HL-60 (cell line): Measurements from ENCODE around the gene ATP7A.
"Not testable (repeated sequence)": the region's sequence is repeated elsewhere in the genome, so short reads cannot be mapped to it uniquely, and the experiment has no call there.

Experiments used
- DNase-seq, 2 experiments: peaks; one replicate each; pipeline ENCODE4 v3.0.0-alpha.2; 2010 to 2020; ENCODE audit warnings: low read depth in 1 of 2, low spot score in 1 of 2
- H3K27ac ChIP-seq: fragments of 250-450 bp; sonication (Bioruptor Pico); replicated peaks from 2 replicates; pipeline ENCODE4 v1.5.1; 2020; ENCODE audit warnings: mild to moderate bottlenecking, moderate library complexity
- H3K27me3 ChIP-seq: fragments of 250-450 bp; sonication (Bioruptor Pico); 2 replicates; pipeline ENCODE4 v1.5.1; 2021; ENCODE audit warnings: mild to moderate bottlenecking, moderate library complexity; ENCODE audit not compliant: insufficient read depth, poor library complexity, severe bottlenecking
- H3K4me3 ChIP-seq: replicated peaks from 2 replicates; pipeline ENCODE4 v1.5.1; 2011; ENCODE audit warnings: mild to moderate bottlenecking, control low read depth, low read length; ENCODE audit not compliant: insufficient read depth
- CTCF ChIP-seq: IDR thresholded peaks from one replicate; pipeline ENCODE4 v1.5.1; 2011; ENCODE audit warnings: low read length, control low read depth, inconsistent platforms; ENCODE audit not compliant: insufficient read depth
- GABPA ChIP-seq: IDR thresholded peaks from 2 replicates; pipeline ENCODE4 v1.6.1; 2012; ENCODE audit warnings: low read depth
- POLR2AphosphoS5 ChIP-seq: IDR thresholded peaks from 2 replicates; pipeline ENCODE4 v1.6.1; 2012; ENCODE audit warnings: low read depth
- REST ChIP-seq: IDR thresholded peaks from 2 replicates; pipeline ENCODE4 v1.6.1; 2012; ENCODE audit warnings: low read depth; ENCODE audit not compliant: insufficient replicate concordance
- SPI1 ChIP-seq: IDR thresholded peaks from 2 replicates; pipeline ENCODE4 v1.6.1; 2012; ENCODE audit warnings: low read depth, mild to moderate bottlenecking, borderline replicate concordance

The ATP7A gene

GRCh38 chrX:78071331-78071730 is 160.8 kb downstream of the ATP7A start:
- Histone ChIP-seq H3K4me3 (no peak overlapping the region), H3K27me3 (no peaks in the 10 kb centered on the region), H3K27ac (no peak overlapping the region)
- TF ChIP-seq REST: no peak
- no peak for TF ChIP-seq POLR2AphosphoS5
- TF ChIP-seq CTCF: no peak
- no peak for TF ChIP-seq SPI1
- no peak for TF ChIP-seq GABPA
- no peak for DNase-seq

- not testable (repeated sequence) for DNase-seq, H3K27me3 ChIP-seq, H3K4me3 ChIP-seq, H3K27ac ChIP-seq
Measured at GRCh38 chrX:78073147-78074077, 162.9 kb downstream of the ATP7A start.

GRCh38 chrX:78074088-78074487 is 163.6 kb downstream of the ATP7A start:
- no peak for DNase-seq
- TF ChIP-seq GABPA (no peak), CTCF (no peak), SPI1 (no peak), POLR2AphosphoS5 (no peak), REST (no peak)
- H3K27me3 ChIP-seq: no peaks in the 10 kb centered on the region
- no peak overlapping the region for H3K4me3 ChIP-seq
- no peak overlapping the region for H3K27ac ChIP-seq

GRCh38 chrX:78075787-78076389 is 165.4 kb downstream of the ATP7A start:
- Histone ChIP-seq H3K27me3 (no peaks in the 10 kb centered on the region), H3K4me3 (no peak overlapping the region), H3K27ac (no peak overlapping the region)
- no peak for TF ChIP-seq CTCF
- TF ChIP-seq POLR2AphosphoS5: no peak
- no peak for TF ChIP-seq SPI1
- TF ChIP-seq REST: no peak
- TF ChIP-seq GABPA: no peak
- DNase-seq: no peak

- not testable (repeated sequence) for H3K4me3 ChIP-seq, H3K27me3 ChIP-seq, H3K27ac ChIP-seq, DNase-seq
Measured at GRCh38 chrX:78081413-78081812, 170.9 kb downstream of the ATP7A start.
